ENCODE measurements around the gene SNX1. TPM values are rescaled to one million over a fixed set of nuclear protein-coding genes. Genes with fewer than 3 reads are reported as not detected.

Gene SNX1
- polyA plus RNA-seq, 2 of the 4 experiments (the other 2 are of a cell fraction): 86.7 to 89.4 TPM

GRCh38 chr15:64152507-64153387, 57.0 kb downstream of the SNX1 start (continued):
- TF ChIP-seq TFCP2L1 (CRISPR knock-in tag; IDR thresholded peaks at IDR 0.05): no peak

GRCh38 chr15:64153480-64154367, 57.9 kb downstream of the SNX1 start:
- peak overlapping the region in 1 of 2 experiments; percentile 63; a peak in 3 of 6 replicates for H3K27ac ChIP-seq
- TF ChIP-seq RFX5 (IDR thresholded peaks at IDR 0.05) (0 out of 2 replicates have a peak, but pooled peaks have one; percentile 61), USF2 (IDR thresholded peaks at IDR 0.05) (no peak), REST (IDR thresholded peaks at IDR 0.05) (no peak), MAX (IDR thresholded peaks at IDR 0.05) (peak; percentile 73), PHF8 (IDR thresholded peaks at IDR 0.05; ENCODE audit: borderline replicate concordance, low read depth) (no peak), TP53 (CRISPR knock-in tag; IDR thresholded peaks at IDR 0.05) (peak; percentile 75), MAFK (IDR thresholded peaks at IDR 0.05; ENCODE audit: partially characterized antibody) (no peak), GATA3 (IDR thresholded peaks at IDR 0.05; ENCODE audit: borderline replicate concordance) (peak; percentile 49; the same call in 1 of the 2 replicates), RCOR1 (IDR thresholded peaks at IDR 0.05; ENCODE audit: low read depth, low read length) (no peak), EHMT2 (IDR thresholded peaks at IDR 0.05; ENCODE audit: low read depth) (no peak), HOXA7 (CRISPR knock-in tag; IDR thresholded peaks at IDR 0.05) (0 out of 2 replicates have a peak, but pooled peaks have one; percentile 61), TFCP2L1 (CRISPR knock-in tag; IDR thresholded peaks at IDR 0.05) (peak; percentile 95), RARB (CRISPR knock-in tag; IDR thresholded peaks at IDR 0.05) (peak; percentile 74; the same call in 1 of the 2 replicates), POLR2A (IDR thresholded peaks at IDR 0.05; ENCODE audit: low read length) (peak; percentile 38; the same call in 1 of the 2 replicates), JUN (IDR thresholded peaks at IDR 0.05) (peak; percentile 48 to 61; a peak in 3 of 5 replicates), HEYL (CRISPR knock-in tag; IDR thresholded peaks at IDR 0.05) (no peak), FOSB (CRISPR knock-in tag; IDR thresholded peaks at IDR 0.05) (peak; percentile 78; the same call in 1 of the 2 replicates), JUNB (IDR thresholded peaks at IDR 0.05) (no peak), PBX3 (IDR thresholded peaks at IDR 0.05) (0 out of 2 replicates have a peak, but pooled peaks have one; percentile 24), RAD21 (conservative IDR thresholded peaks at IDR 0.05 in 1 of 2, IDR thresholded peaks at IDR 0.05 in 1 of 2) (peak; percentile 81 to 87), SMC3 (IDR thresholded peaks at IDR 0.05) (peak; percentile 74), EHF (CRISPR knock-in tag; IDR thresholded peaks at IDR 0.05) (no peak), CTCF (IDR thresholded peaks at IDR 0.05) (peak; percentile 97), ZFP36 (IDR thresholded peaks at IDR 0.05; ENCODE audit: borderline replicate concordance, partially characterized antibody) (no peak), POLR2AphosphoS2 (conservative IDR thresholded peaks at IDR 0.05; ENCODE audit: low read length) (0 out of 2 replicates have a peak, but pooled peaks have one; percentile 79)
- TF ChIP-seq, protein P1, sequence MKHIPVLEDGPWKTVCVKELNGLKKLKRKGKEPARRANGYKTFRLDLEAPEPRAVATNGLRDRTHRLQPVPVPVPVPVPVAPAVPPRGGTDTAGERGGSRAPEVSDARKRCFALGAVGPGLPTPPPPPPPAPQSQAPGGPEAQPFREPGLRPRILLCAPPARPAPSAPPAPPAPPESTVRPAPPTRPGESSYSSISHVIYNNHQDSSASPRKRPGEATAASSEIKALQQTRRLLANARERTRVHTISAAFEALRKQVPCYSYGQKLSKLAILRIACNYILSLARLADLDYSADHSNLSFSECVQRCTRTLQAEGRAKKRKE (CRISPR knock-in tag; IDR thresholded peaks at IDR 0.05; ENCODE audit: low read depth): no peak
- ChIA-PET CTCF (interaction anchor here (0.6 to 5.2 kb wide), 43 partner anchors 10 to 961 kb away, joined by 3 to 69 read pairs (median 4); partner anchors contain the start of genes CIAO2A, PPIB and SNX1), POLR2A (interaction anchor here (2.7 kb wide), 2 partner anchors 9 kb away, joined by 9 to 19 read pairs; partner anchors contain the start of gene PPIB)
- H3K4me2 ChIP-seq: peak overlapping the region; percentile 34
- WGBS (ENCODE audit: missing lambda C conversion rate): 21% methylated on average over 12 of the region's 12 CpGs
- peak; percentile 90 to 98 for DNase-seq (ENCODE audit: low read depth in 1 of 2, low spot score in 1 of 2)
- H3K4me1 ChIP-seq: peaks cover 9% of the 10 kb centered on the region; the same call in 1 of the 3 replicates
- no peak overlapping the region for H3K4me3 ChIP-seq
- peak; percentile 65 to 88 for ATAC-seq
- H3K9me3 ChIP-seq: no peaks in the 10 kb centered on the region
- no peak for FAIRE-seq

Measured in A549 (cell line).